Kidney (tissue), 14 donors: ENCODE measurements around the gene GRAMD1C. TPM values are rescaled to one million over a fixed set of nuclear protein-coding genes. Genes with fewer than 3 reads are reported as not detected.

Experiments used
- DNase-seq, 5 donors: peaks; one replicate each; pipeline ENCODE4 v3.0.0-alpha.2; 2013 to 2020
- FAIRE-seq: peaks from 2 replicates; lab custom pipeline; 2012; peaks lifted over from hg19 to GRCh38; lab: Jason Lieb, UNC
- H3K27ac ChIP-seq, 2 donors: one replicate each; pipeline ENCODE4 v1.7.0; 2013; ENCODE audit warnings: low read depth in 2 of 2, low read length in 2 of 2, inconsistent platforms in 1 of 2
- H3K27me3 ChIP-seq: one replicate; pipeline ENCODE4 v1.7.1; 2013; ENCODE audit warnings: low read length, inconsistent platforms; ENCODE audit not compliant: control insufficient read depth, insufficient read depth
- H3K36me3 ChIP-seq, 3 donors: one replicate each; pipeline versions ENCODE4 v1.7.0 to v1.7.1; 2013; ENCODE audit warnings: low read length in 3 of 3, control low read depth in 1 of 3, inconsistent platforms in 1 of 3; ENCODE audit not compliant: insufficient read depth in 3 of 3, control insufficient read depth in 2 of 3
- H3K4me1 ChIP-seq, 3 donors: one replicate each; pipeline versions ENCODE4 v1.7.0 to v1.7.1; 2013; ENCODE audit warnings: low read length in 3 of 3, inconsistent platforms in 1 of 3, low read depth in 1 of 3; ENCODE audit not compliant: control insufficient read depth in 2 of 3, insufficient read depth in 2 of 3
- H3K4me3 ChIP-seq, 3 donors: one replicate each; pipeline versions ENCODE4 v1.7.0 to v1.8.1; 2013; ENCODE audit warnings: low read length in 3 of 3, control low read depth in 1 of 3, inconsistent platforms in 1 of 3
- H3K9ac ChIP-seq, 3 donors: one replicate each; pipeline versions ENCODE4 v1.7.0 to v1.7.1; 2013; ENCODE audit warnings: low read length in 3 of 3, control low read depth in 1 of 3, inconsistent platforms in 1 of 3
- H3K9me3 ChIP-seq, 3 donors: one replicate each; pipeline versions ENCODE4 v1.7.0 to v1.7.1; 2013; ENCODE audit warnings: low read length in 3 of 3, control low read depth in 1 of 3, inconsistent platforms in 1 of 3; ENCODE audit not compliant: control insufficient read depth in 2 of 3, insufficient read depth in 1 of 3
- CTCF ChIP-seq: IDR thresholded peaks from 3 replicates; pipeline ENCODE4 v1.5.1; 2012; ENCODE audit warnings: mild to moderate bottlenecking, moderate library complexity, borderline replicate concordance; ENCODE audit not compliant: insufficient read depth; ENCODE audit errors: extremely low read depth
- intact Hi-C: fragments of 100-400 bp; cut with DNase I; formaldehyde crosslinking; loops from one replicate; pipeline ENCODE4 v1.11.1; 2022
- polyA plus RNA-seq: library from polyadenylated mRNA; stranded (reverse); fragments of 350-450 nt; fragmentation: Illumina TruSeq; extraction: RNeasy Lipid Tissue Mini Kit (QIAGEN cat#74804); gene quantifications from one replicate; pipeline ENCODE4 v1.2.3, GENCODE V29; 2014; ENCODE audit warnings: low read depth, low replicate concordance; ENCODE audit not compliant: insufficient read depth
- total RNA-seq: library from RNA; stranded (reverse); fragmentation: NEBNext Ultra II Directional; extraction: Animal tissue kit (Norgen Biotek cat#: 25700); gene quantifications from one replicate; pipeline ENCODE4 v1.2.1, GENCODE V29; 2021
- donor health status: control.
- donor health status: control.
- donor health status: control.
- donor health status: control.
- donor health status: control.
- donor health status: DM: yes; HTN: yes; CAD: no.
- donor health status: Normal renal cell carcinoma (clear cell type).

GRAMD1C gene
- total and polyA plus RNA-seq, 2 donors from 2014 or later, result 21.0 TPM

- DNase-seq (no peak), FAIRE-seq (no peak)
- TF ChIP-seq CTCF, result no peak
- Histone ChIP-seq H3K9me3 (no peaks in the 10 kb centered on the region), H3K27ac (no peak overlapping the region), H3K4me1 (peaks cover 0 to 15% (median 2%) of the 10 kb centered on the region in 3 donors), H3K9ac (no peak overlapping the region), H3K36me3 (no peaks in the 10 kb centered on the region), H3K27me3 (no peaks in the 10 kb centered on the region), H3K4me3 (no peak overlapping the region)
- intact Hi-C loops, result no loop called here
Measured at GRCh38 chr3:113878403-113878802, 39.8 kb downstream of the GRAMD1C start.

GRCh38 chr3:113885050-113885449 is 46.5 kb downstream of the GRAMD1C start:
- Histone ChIP-seq H3K27ac (no peak overlapping the region), H3K4me3 (no peak overlapping the region), H3K9me3 (no peaks in the 10 kb centered on the region), H3K4me1 (peaks cover 0 to under 1% (median 0%) of the 10 kb centered on the region in 3 donors), H3K9ac (no peak overlapping the region), H3K36me3 (no peaks in the 10 kb centered on the region), H3K27me3 (no peaks in the 10 kb centered on the region)
- DNase-seq (peak in 1 of 5 donors; percentile 61), FAIRE-seq (no peak)
- intact Hi-C loops, result no loop called here
- TF ChIP-seq CTCF, result no peak

- H3K9ac ChIP-seq, result peak overlapping the region in 1 of 3 donors; percentile 17
- no peaks in the 10 kb centered on the region for H3K9me3 ChIP-seq
- no peaks in the 10 kb centered on the region for H3K36me3 ChIP-seq
- FAIRE-seq (no peak), DNase-seq (no peak)
- peak; percentile 29 for TF ChIP-seq CTCF
- peaks cover 0 to 3% (median 0%) of the 10 kb centered on the region in 3 donors for H3K4me1 ChIP-seq
- peak overlapping the region in 1 of 3 donors; percentile 5 for H3K4me3 ChIP-seq
- H3K27me3 ChIP-seq, result no peaks in the 10 kb centered on the region
- no peak overlapping the region for H3K27ac ChIP-seq
- intact Hi-C loops, result no loop called here
Measured at GRCh38 chr3:113890256-113890900, 51.8 kb downstream of the GRAMD1C start.

- H3K4me1 ChIP-seq, result peaks cover 0 to 3% (median 0%) of the 10 kb centered on the region in 3 donors
- H3K27ac ChIP-seq, result no peak overlapping the region
- no peak overlapping the region for H3K4me3 ChIP-seq
- DNase-seq (no peak), FAIRE-seq (no peak)
- no peaks in the 10 kb centered on the region for H3K36me3 ChIP-seq
- no peaks in the 10 kb centered on the region for H3K27me3 ChIP-seq
- H3K9me3 ChIP-seq, result no peaks in the 10 kb centered on the region
- intact Hi-C loops, result no loop called here
- no peak overlapping the region for H3K9ac ChIP-seq
- TF ChIP-seq CTCF, result no peak
Measured at GRCh38 chr3:113894927-113895326, 56.3 kb downstream of the GRAMD1C start.
